NT2/D1 (cell line): ENCODE measurements around the gene ZSCAN9.

ENCODE experiments used
- DNase-seq: peaks from one replicate; pipeline ENCODE4 v3.0.0-alpha.2; 2011; ENCODE audit warnings: low read depth, low spot score
- H3K27me3 ChIP-seq: 2 replicates; pipeline ENCODE4 v1.6.0; 2011; ENCODE audit warnings: mild to moderate bottlenecking; ENCODE audit not compliant: insufficient read length, insufficient read depth
- H3K36me3 ChIP-seq: 2 replicates; pipeline ENCODE4 v1.6.1; 2011; ENCODE audit warnings: mild to moderate bottlenecking, low read length, mixed read lengths; ENCODE audit not compliant: insufficient read depth, insufficient read length
- H3K4me1 ChIP-seq: 2 replicates; pipeline ENCODE4 v1.5.1; 2011; ENCODE audit not compliant: insufficient read depth, insufficient read length
- H3K4me3 ChIP-seq: 2 replicates; pipeline ENCODE4 v1.5.1; 2011; ENCODE audit warnings: low read depth; ENCODE audit not compliant: insufficient read length
- H3K9ac ChIP-seq: 2 replicates; pipeline ENCODE4 v1.6.0; 2011; ENCODE audit warnings: low read depth; ENCODE audit not compliant: insufficient read length
- H3K9me3 ChIP-seq: 2 replicates; pipeline ENCODE4 v1.5.1; 2011; ENCODE audit warnings: mild to moderate bottlenecking, low read length; ENCODE audit not compliant: insufficient read depth
- SUZ12 ChIP-seq: IDR thresholded peaks from 2 replicates; pipeline ENCODE4 v1.6.1; 2011; ENCODE audit not compliant: insufficient read length, insufficient read depth; ENCODE audit errors: extremely low read depth
- YY1 ChIP-seq: IDR thresholded peaks from 2 replicates; pipeline ENCODE4 v1.6.1; 2011; ENCODE audit not compliant: insufficient read length, insufficient read depth
- ZNF274 ChIP-seq: IDR thresholded peaks from 2 replicates; pipeline ENCODE4 v1.6.1; 2011; ENCODE audit warnings: mild to moderate bottlenecking, low read depth, low read length

The ZSCAN9 gene

GRCh38 chr6:28263922-28264321 is 38.8 kb downstream of the ZSCAN9 start:
- no peak for DNase-seq
- Histone ChIP-seq H3K4me1 (no peaks in the 10 kb centered on the region), H3K4me3 (no peak overlapping the region), H3K36me3 (no peaks in the 10 kb centered on the region), H3K9me3 (no peaks in the 10 kb centered on the region), H3K27me3 (no peaks in the 10 kb centered on the region), H3K9ac (no peak overlapping the region)
- TF ChIP-seq ZNF274 (no peak), YY1 (no peak), SUZ12 (no peak)

- Histone ChIP-seq H3K9ac (no peak overlapping the region), H3K9me3 (no peaks in the 10 kb centered on the region), H3K4me3 (no peak overlapping the region), H3K36me3 (no peaks in the 10 kb centered on the region), H3K27me3 (no peaks in the 10 kb centered on the region), H3K4me1 (no peaks in the 10 kb centered on the region)
- no peak for DNase-seq
- no peak for TF ChIP-seq ZNF274
- TF ChIP-seq SUZ12: no peak
- TF ChIP-seq YY1: no peak
Measured at GRCh38 chr6:28264834-28265401, 39.8 kb downstream of the ZSCAN9 start.

DNA sequence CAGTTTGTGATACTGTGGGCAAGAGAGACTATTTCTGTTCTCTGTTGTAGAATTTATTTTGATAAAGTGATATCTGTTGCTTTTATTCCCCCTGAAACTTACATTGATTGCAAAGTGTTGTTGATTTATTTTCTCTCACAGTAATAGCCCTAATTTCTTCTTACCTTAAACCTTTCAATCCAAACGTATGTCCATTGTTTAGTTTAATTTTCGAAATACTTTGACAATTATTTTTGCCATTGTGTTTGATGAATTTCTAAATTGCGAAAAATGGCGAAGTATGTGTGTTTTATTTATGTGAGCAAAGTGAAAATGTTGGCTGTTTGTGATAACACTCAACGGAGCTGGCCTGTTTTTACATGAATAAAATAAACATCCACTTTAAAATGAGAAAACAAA is 41.5 kb downstream of the ZSCAN9 start:
- peak overlapping the region; percentile 80 for H3K9ac ChIP-seq
- H3K9me3 ChIP-seq: no peaks in the 10 kb centered on the region
- peaks cover 3% of the 10 kb centered on the region for H3K36me3 ChIP-seq
- TF ChIP-seq YY1 (no peak), ZNF274 (no peak), SUZ12 (no peak)
- H3K4me1 ChIP-seq: no peaks in the 10 kb centered on the region
- no peaks in the 10 kb centered on the region for H3K27me3 ChIP-seq
- no peak for DNase-seq
- peak overlapping the region; percentile 70 for H3K4me3 ChIP-seq

DNA sequence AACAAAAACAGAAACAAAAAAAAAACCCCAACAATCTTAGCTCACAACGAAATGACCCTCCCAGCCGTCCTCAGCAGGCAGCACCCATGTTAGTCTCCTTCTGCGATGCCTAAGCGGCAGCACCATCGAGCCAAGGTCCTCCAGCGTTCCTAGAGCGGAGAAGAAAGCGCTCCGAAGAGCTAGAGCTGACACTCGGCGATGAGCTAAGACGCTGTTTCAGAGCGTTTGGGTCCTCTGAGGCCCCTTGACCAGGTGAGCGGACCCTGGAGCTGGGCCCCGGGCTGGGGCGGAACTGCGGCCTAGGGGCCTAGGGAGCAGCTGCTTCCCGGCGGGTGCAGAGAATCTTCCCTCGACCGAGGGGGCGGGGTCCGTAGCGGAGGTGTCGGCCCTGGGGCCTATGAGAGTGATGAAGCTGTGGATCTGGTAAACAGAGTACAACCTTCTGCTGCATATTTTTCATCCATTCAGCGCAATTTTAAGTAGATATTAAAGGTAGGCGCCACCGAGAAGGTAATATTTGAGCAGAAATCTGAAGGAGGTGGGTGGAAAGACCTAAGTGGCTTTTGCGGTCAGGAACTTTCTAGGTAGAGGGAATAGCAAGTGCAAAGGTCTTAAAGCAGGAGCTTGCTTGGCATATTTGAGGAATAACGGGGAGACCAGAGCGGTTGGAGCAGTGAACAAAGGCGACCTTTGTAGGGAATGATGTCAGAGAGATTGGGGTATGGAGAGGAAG is 42.1 kb downstream of the ZSCAN9 start, which contains the start of gene ZSCAN26:
Gene ZSCAN26, plus strand, starts transcription at position 182 of the 733 bp plus-strand sequence. CDS start 4,777 bp downstream, outside the sequence.
- H3K36me3 ChIP-seq: peaks cover 9% of the 10 kb centered on the region
- peak within 1 kb of the TSS; percentile 80 for H3K9ac ChIP-seq
- H3K9me3 ChIP-seq: no peaks in the 10 kb centered on the region
- TF ChIP-seq ZNF274 (no peak), YY1 (no peak), SUZ12 (no peak)
- peak within 1 kb of the TSS; percentile 70 for H3K4me3 ChIP-seq
- H3K4me1 ChIP-seq: no peaks in the 10 kb centered on the region
- peak; percentile 77 for DNase-seq
- no peaks in the 10 kb centered on the region for H3K27me3 ChIP-seq

- H3K36me3 ChIP-seq: peaks cover 14% of the 10 kb centered on the region
- H3K4me3 ChIP-seq: peak overlapping the region; percentile 70
Measured at GRCh38 chr6:28267695-28268059, 42.6 kb downstream of the ZSCAN9 start.

DNA sequence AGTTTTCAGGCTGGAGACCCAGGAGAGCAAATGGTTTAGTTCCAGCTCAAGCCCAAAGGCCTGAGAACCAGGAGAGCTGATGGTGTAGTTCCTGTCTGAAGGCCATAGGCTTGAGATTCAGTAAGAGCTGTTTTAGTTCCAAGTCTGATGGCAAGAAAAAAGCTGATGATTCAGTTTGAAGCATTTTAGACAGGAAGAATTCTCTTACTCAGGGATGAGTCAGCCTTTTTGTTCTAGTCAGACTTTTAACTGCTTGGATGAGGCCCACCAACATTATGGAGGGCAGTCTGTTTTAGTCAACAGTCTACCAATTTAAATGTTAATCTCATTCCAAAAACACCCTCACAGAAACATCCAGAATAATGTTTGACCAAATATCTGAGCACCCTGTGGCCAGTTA is 44.4 kb downstream of the ZSCAN9 start:
- Histone ChIP-seq H3K36me3 (peaks cover 29% of the 10 kb centered on the region), H3K9me3 (no peaks in the 10 kb centered on the region), H3K4me3 (no peak overlapping the region), H3K9ac (no peak overlapping the region), H3K4me1 (no peaks in the 10 kb centered on the region), H3K27me3 (no peaks in the 10 kb centered on the region)
- TF ChIP-seq YY1 (no peak), SUZ12 (no peak), ZNF274 (no peak)
- DNase-seq: no peak

More at GRCh38 chr6:28267695-28268059, 42.6 kb downstream of the ZSCAN9 start:
- Histone ChIP-seq H3K9me3 (no peaks in the 10 kb centered on the region), H3K27me3 (no peaks in the 10 kb centered on the region), H3K9ac (peak overlapping the region; percentile 80), H3K4me1 (no peaks in the 10 kb centered on the region)
- DNase-seq: no peak
- no peak for TF ChIP-seq YY1
- no peak for TF ChIP-seq SUZ12
- no peak for TF ChIP-seq ZNF274

- no peaks in the 10 kb centered on the region for H3K27me3 ChIP-seq
- TF ChIP-seq YY1 (no peak), SUZ12 (no peak), ZNF274 (no peak)
- H3K9me3 ChIP-seq: no peaks in the 10 kb centered on the region
- DNase-seq: no peak
- no peak overlapping the region for H3K9ac ChIP-seq
- H3K4me1 ChIP-seq: no peaks in the 10 kb centered on the region
- no peak overlapping the region for H3K4me3 ChIP-seq
- H3K36me3 ChIP-seq: peaks cover 50% of the 10 kb centered on the region
Measured at GRCh38 chr6:28274888-28275287, 49.8 kb downstream of the ZSCAN9 start.
